HUES64 (cell line): ENCODE measurements around the gene USHBP1.

Experiments
- H3K27ac ChIP-seq: 2 replicates; pipeline ENCODE4 v1.7.0; 2013; ENCODE audit warnings: low read depth, low read length, inconsistent platforms
- H3K27me3 ChIP-seq: 2 replicates; pipeline ENCODE4 v1.6.1; 2013; ENCODE audit warnings: mild to moderate bottlenecking, low read length; ENCODE audit not compliant: insufficient read depth
- H3K36me3 ChIP-seq: 2 replicates; pipeline ENCODE4 v1.6.1; 2013; ENCODE audit warnings: mild to moderate bottlenecking, low read length; ENCODE audit not compliant: insufficient read depth
- H3K4me1 ChIP-seq: 2 replicates; pipeline ENCODE4 v1.6.1; 2013; ENCODE audit warnings: mild to moderate bottlenecking, low read length, moderate library complexity; ENCODE audit not compliant: insufficient read depth
- H3K4me3 ChIP-seq: 2 replicates; pipeline ENCODE4 v1.5.1; 2013; ENCODE audit warnings: mild to moderate bottlenecking, low read length, moderate library complexity
- H3K9ac ChIP-seq: 2 replicates; pipeline ENCODE4 v1.6.1; 2013; ENCODE audit warnings: mild to moderate bottlenecking, low read depth, low read length
- H3K9me3 ChIP-seq: 2 replicates; pipeline ENCODE4 v1.6.1; 2013; ENCODE audit warnings: low read depth, low read length; ENCODE audit not compliant: insufficient read depth
- WGBS: fragments of 150-250, 120-280 bp; methylation state at CpG from one replicate; pipeline ENCODE4 v1.1.7; 2013; ENCODE audit warnings: missing lambda C conversion rate; 5-methylcytosine and 5-hydroxymethylcytosine counted together

The USHBP1 gene

GRCh38 chr19:17243830-17244617 lies 20.5 kb downstream of the USHBP1 start:
- peak overlapping the region; percentile 76 for H3K27ac ChIP-seq
- WGBS: 2% methylated on average over 52 of the region's 52 CpGs
- no peaks in the 10 kb centered on the region for H3K9me3 ChIP-seq
- H3K9ac ChIP-seq: peak overlapping the region; percentile 80
- peak overlapping the region; percentile 78 for H3K4me3 ChIP-seq
- peaks cover 16% of the 10 kb centered on the region for H3K36me3 ChIP-seq
- H3K4me1 ChIP-seq: peaks cover 25% of the 10 kb centered on the region
- no peaks in the 10 kb centered on the region for H3K27me3 ChIP-seq

DNA sequence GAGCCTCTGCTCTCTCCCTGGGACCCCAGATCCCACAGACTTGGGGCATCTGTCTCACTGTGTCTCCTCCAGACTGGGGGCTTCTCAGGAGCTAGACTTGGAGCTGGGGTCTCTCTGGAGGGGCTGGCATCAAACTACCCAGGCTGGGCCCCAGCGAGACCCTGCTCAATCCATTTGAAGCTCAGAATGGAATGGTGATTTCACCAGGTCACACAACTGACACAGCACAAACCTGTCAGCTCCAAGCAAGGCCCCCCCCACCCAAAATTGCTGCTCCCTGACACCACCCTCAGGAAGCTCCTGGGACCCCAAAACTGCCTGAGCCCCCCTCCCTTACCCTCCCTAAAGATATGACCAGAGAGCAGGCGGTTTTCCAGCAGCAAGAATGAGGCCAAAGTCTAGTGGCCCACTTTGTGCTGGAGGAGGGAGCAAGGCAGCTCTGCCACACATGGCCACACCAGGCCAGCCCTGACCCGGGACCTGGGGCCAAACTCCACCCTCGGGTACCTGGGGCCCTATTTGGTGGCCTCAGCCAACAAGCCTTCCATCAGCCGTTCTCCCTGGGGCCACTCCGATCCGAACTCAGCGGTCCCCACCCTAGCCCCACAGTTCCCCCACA lies 21.2 kb downstream of the USHBP1 start:
- H3K9me3 ChIP-seq: no peaks in the 10 kb centered on the region
- 35% methylated on average over 8 of the region's 8 CpGs for WGBS
- H3K9ac ChIP-seq: peak overlapping the region; percentile 80
- peak overlapping the region; percentile 78 for H3K4me3 ChIP-seq
- H3K36me3 ChIP-seq: peaks cover 20% of the 10 kb centered on the region
- H3K27ac ChIP-seq: peak overlapping the region; percentile 76; the same call in 1 of the 2 replicates
- no peaks in the 10 kb centered on the region for H3K27me3 ChIP-seq
- peaks cover 19% of the 10 kb centered on the region for H3K4me1 ChIP-seq

DNA sequence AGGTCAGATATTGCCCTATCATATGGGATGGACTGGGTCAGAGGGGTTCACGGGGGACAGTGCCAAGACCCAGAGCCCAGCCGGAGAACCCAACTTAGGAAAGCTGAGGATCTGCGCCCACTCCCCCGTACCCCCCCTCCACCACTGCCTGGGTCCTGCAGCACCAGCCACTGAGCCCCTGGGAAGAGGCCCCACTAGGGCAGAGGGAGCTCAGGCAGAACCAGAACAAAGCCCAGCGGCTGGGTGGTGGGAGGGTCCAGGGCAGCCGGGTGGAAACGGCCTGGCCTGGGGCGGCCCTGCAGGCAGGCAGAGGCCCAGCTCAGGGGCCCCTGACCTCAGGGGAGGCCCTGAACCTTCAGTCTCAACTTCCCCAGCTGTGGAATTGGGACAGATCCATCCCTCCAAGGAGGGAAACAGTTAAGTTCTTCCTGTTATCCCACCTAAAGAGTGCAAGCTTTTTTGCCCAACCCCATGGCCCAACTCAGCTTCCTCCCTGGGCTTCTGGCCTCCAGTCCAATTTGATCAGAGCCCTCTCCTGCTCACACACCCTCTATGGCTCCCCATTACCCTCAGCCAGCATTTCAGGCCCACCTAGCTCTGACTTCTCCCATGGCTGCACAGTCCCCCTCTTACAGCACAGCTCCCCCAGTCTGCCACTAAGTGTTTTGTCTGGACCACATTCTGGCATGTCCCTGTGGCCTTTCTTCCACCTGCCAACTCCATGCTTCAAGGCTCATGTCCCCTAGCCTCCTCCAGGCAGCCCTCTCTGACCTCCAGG lies 21.9 kb downstream of the USHBP1 start:
- Histone ChIP-seq H3K36me3 (peaks cover 27% of the 10 kb centered on the region), H3K27ac (no peak overlapping the region), H3K4me1 (peaks cover 12% of the 10 kb centered on the region), H3K9ac (no peak overlapping the region), H3K4me3 (peak overlapping the region; percentile 78), H3K9me3 (no peaks in the 10 kb centered on the region), H3K27me3 (no peaks in the 10 kb centered on the region)
- WGBS: 77% methylated on average over 8 of the region's 8 CpGs

DNA sequence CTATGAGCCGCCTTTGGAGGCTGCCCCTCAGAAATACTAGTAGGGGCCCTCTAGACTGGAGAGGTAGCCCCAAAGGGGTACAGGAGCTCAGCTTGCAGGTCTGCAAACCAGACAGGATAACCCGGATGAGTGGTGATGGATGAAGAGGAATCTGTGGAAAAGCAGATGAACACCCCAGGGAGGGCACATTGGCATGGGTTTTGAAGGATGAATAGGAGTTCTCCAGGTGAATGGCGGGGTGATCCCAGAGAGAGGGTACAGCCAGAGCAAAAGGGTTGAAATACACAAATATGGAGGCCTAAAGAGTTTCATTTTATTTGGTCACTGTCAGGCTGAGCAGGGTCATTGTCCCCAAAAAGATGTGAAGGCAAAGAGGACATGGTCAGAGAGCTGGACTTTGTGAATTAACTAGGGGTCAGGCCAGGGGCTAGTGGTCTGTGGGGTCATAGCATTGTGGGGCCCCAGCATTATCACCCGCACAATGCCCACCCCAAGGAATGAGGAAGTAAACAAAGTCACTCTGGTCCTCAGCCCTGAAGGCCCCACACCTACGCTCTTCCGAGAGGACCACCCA lies 23.6 kb downstream of the USHBP1 start:
- Histone ChIP-seq H3K4me3 (no peak overlapping the region), H3K36me3 (peaks cover 32% of the 10 kb centered on the region), H3K9me3 (no peaks in the 10 kb centered on the region), H3K9ac (no peak overlapping the region), H3K27ac (no peak overlapping the region), H3K4me1 (peaks cover 9% of the 10 kb centered on the region; the same call in 1 of the 2 replicates), H3K27me3 (no peaks in the 10 kb centered on the region)
- WGBS: 92% methylated on average over 6 of the region's 6 CpGs

DNA sequence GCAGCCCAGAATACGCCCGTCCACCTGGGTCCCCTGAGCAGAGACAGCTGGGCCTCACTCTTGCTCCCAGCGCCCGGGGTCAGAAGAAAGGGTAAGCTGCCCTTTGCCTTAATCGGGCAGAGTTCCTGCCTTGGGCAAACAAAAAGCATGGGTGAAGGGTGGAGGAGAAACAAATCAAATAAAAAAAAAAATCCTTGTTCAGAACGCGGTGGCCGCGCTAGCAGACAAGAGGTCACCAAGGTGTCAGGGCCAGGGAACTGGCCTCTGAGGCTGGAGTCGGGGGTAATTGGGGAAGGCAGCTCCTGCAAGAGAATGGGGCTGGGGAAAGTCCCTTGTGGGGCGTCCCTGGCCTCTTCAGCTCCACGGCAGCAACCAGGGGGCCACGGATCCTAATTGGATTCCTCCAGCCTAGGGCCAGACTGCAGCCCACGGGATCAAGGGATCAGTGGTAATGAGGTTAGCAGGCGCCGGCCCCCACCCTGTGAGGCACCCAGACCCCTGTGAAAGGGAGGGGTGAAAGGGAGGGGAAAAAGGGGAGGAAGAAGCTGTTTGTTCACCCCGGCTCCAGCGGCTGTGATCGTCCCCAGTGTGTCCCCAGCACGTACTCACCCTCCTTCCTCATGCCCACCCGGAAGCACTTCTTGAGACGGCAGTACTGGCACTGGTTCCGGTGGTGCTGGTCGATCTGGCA lies 24.3 kb downstream of the USHBP1 start:
- peaks cover 32% of the 10 kb centered on the region for H3K36me3 ChIP-seq
- no peaks in the 10 kb centered on the region for H3K9me3 ChIP-seq
- H3K4me3 ChIP-seq: no peak overlapping the region
- peaks cover 9% of the 10 kb centered on the region; the same call in 1 of the 2 replicates for H3K4me1 ChIP-seq
- no peak overlapping the region for H3K9ac ChIP-seq
- no peak overlapping the region for H3K27ac ChIP-seq
- WGBS: 92% methylated on average over 24 of the region's 24 CpGs
- no peaks in the 10 kb centered on the region for H3K27me3 ChIP-seq

DNA sequence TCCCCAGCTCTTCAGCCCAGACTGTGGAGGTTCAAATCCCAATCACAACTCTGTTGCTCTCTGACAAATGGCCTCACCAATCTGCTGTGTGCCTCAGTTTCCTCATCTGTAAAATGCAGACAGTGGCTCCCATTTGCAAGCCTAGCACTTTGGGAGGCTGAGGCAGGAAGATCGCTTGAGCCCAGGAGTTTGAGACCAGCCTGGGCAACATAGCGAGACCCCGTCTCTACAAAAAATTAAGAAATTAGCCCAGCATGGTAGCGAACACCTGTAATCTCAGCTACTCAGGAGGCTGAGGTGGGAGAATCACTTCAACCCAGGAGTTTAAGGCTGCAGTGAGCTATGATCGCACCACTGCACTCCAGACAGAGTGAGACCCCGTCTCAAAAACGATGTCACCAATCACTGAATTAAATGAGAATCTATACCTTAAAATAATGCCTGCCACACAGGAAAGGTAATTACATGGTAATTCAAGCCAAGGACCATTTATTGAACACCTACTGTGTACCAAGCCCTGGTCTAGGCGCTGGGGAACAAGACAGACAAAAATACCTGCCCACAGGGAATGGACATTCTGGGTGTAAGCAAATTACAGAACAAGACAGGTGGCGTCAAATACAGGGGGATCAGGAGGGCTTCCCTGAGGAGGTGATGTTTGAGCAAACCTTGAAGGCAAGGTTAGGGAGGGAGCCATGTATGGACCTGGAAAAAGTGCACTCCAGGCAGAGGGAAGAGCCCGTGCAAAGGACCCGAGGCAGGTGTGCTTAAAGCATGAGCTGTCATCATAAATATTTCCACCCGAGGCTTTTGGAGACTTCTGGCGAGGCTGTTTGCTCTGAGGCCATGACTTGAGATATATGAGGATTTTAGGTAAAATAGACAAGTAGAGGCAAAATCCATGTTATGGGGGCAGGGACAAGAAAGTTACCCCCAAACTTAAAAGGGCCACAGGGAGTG lies 26.5 kb downstream of the USHBP1 start:
- Histone ChIP-seq H3K9me3 (no peaks in the 10 kb centered on the region), H3K27ac (no peak overlapping the region), H3K9ac (no peak overlapping the region), H3K4me1 (peaks cover 18% of the 10 kb centered on the region), H3K27me3 (no peaks in the 10 kb centered on the region), H3K36me3 (peaks cover 44% of the 10 kb centered on the region), H3K4me3 (no peak overlapping the region)
- 95% methylated on average over 13 of the region's 13 CpGs for WGBS

DNA sequence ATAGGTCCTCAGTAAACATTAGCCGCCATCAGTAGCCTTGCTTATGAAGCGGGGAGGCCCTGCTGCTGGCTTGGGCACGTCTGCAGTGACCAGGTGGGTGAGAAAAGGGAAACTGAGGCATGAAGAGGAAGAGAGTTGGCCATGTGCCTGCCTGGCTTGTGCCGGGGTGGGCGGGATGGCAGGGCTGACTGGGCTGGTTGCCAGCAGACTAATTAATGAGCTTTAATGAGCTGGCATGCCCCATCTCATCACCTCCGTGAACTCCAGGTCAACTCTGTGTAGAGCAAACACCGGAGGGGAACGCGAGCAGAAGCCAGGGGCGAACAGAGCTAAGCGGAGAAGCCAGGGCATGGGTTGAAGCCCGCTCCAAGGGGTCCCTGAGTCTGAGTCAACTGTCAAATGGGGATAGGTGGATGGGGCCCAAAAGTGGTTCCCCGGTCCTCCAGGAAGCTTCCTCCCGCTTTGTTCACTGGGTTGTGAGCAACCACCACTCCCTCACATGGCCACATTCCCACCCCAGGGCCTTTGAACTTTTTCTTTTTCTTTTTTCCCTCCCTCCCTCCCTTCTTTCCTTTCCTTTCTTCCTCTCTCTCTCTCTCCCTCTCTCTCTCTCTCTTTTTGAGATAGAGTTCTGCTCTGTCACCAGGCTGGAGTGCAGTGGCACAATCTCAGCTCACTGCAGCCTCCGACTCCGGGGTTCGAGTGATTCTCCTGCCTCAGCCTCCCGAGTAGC lies 27.6 kb downstream of the USHBP1 start:
- H3K4me3 ChIP-seq: no peak overlapping the region
- no peak overlapping the region for H3K9ac ChIP-seq
- H3K27me3 ChIP-seq: no peaks in the 10 kb centered on the region
- 90% methylated on average over 18 of the region's 18 CpGs for WGBS
- peaks cover 54% of the 10 kb centered on the region for H3K36me3 ChIP-seq
- H3K9me3 ChIP-seq: no peaks in the 10 kb centered on the region
- peak overlapping the region; percentile 50 for H3K27ac ChIP-seq
- peaks cover 18% of the 10 kb centered on the region for H3K4me1 ChIP-seq

DNA sequence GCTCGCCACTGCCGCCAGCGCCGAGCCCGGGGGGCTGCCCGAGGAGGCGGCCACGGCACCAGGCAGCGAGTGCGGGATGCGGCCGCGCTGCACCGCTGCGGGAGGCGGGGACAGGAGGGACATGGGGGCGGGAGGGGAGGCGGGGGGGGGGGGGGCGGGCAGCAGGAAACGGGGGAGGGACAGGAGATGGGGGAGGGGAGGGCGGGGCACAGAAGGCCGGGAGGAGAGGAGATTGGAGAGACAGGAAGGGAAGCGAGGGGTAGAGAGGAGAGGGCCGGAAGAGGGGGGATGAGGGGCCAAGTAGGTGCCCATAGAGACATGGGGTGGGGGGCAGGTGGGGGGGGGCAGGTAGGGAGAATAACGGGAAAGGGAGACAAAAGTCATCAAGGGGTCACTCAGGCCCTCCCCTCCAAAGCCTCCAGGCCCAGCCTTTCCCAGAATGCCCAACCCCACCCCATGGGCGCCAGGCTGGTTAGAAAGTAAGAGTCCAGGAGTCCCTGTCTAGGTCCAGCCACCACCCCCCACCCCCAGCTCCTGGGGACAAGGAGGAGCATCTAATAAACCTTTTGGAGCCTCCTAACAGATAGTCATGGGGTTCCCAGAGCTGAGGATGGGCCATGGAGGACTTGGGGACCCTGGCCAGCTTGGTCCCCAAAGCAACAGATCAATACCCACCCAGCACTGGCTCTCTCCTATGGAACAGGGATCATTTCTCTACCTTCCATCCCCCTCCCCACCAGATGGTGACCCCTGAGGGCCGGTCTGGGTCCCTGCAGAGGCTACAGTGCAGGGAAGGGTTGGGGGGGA lies 28.4 kb downstream of the USHBP1 start:
- H3K9ac ChIP-seq: peak overlapping the region; percentile 90
- WGBS: 8% methylated on average over 15 of the region's 27 CpGs
- no peaks in the 10 kb centered on the region for H3K9me3 ChIP-seq
- H3K4me3 ChIP-seq: peak overlapping the region; percentile 94
- H3K36me3 ChIP-seq: peaks cover 60% of the 10 kb centered on the region
- no peaks in the 10 kb centered on the region for H3K27me3 ChIP-seq
- H3K27ac ChIP-seq: peak overlapping the region; percentile 92
- peaks cover 18% of the 10 kb centered on the region for H3K4me1 ChIP-seq
